HEK293 (cell line): ENCODE measurements around the gene DOCK3.

ENCODE experiments used
- BCL11B ChIP-seq: fragments of 450-650 bp; formaldehyde crosslinking; IDR thresholded peaks from 2 replicates; pipeline ENCODE4 v1.5.1; 2016; ENCODE audit warnings: low read depth, missing biosample characterization, missing genetic modification characterization
- ZNF157 ChIP-seq: fragments of 450-650 bp; formaldehyde crosslinking; IDR thresholded peaks from 2 replicates; pipeline ENCODE4 v1.5.1; 2016; ENCODE audit warnings: missing biosample characterization, missing genetic modification characterization
- ZNF239 ChIP-seq: fragments of 450-650 bp; formaldehyde crosslinking; IDR thresholded peaks from 2 replicates; pipeline ENCODE4 v1.5.1; 2016; ENCODE audit warnings: missing biosample characterization, missing genetic modification characterization
- TF ChIP-seq, protein P1 (sequence below): fragments of 450-650 bp; formaldehyde crosslinking; IDR thresholded peaks from 2 replicates; pipeline ENCODE4 v1.5.1; 2016; ENCODE audit warnings: missing biosample characterization, missing genetic modification characterization

DNA sequence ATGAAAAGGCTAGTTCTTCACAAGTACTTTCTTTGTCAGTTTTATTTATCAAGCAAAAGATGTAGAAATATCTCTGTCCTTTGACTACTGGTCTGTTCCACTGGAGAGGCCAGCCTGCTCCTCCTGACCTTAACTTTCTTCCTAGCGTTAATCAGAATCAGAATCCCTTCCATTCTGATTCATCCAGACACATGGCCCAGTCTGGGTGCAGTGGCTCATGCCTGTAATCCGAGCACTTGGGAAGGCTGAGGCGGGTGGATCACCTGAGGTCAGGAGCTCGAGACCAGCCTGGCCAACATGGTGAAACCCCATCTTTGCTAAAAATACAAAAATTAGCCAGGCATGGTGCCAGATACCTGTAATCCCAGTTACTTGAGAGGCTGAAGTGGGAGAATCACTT, 678.4 kb downstream of the DOCK3 start:
- TF ChIP-seq, protein P1, sequence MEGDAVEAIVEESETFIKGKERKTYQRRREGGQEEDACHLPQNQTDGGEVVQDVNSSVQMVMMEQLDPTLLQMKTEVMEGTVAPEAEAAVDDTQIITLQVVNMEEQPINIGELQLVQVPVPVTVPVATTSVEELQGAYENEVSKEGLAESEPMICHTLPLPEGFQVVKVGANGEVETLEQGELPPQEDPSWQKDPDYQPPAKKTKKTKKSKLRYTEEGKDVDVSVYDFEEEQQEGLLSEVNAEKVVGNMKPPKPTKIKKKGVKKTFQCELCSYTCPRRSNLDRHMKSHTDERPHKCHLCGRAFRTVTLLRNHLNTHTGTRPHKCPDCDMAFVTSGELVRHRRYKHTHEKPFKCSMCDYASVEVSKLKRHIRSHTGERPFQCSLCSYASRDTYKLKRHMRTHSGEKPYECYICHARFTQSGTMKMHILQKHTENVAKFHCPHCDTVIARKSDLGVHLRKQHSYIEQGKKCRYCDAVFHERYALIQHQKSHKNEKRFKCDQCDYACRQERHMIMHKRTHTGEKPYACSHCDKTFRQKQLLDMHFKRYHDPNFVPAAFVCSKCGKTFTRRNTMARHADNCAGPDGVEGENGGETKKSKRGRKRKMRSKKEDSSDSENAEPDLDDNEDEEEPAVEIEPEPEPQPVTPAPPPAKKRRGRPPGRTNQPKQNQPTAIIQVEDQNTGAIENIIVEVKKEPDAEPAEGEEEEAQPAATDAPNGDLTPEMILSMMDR (tag by site-specific recombination), result no peak
- TF ChIP-seq BCL11B (tag by site-specific recombination) (no peak), ZNF239 (tag by site-specific recombination) (no peak), ZNF157 (tag by site-specific recombination) (no peak)
